Stimulated activated naive B cell treated with anti-CD40 and anti-IgM and Interleukin-4, amounts not matched to agents 10 μg/mL and 1 μg/mL and 100 μg/mL, for 72 hours (primary cell): ENCODE measurements around the gene PTPRN2.
A peak's percentile ranks its signal among the peaks of the same experiment; 100 is the strongest.

Experiments
- ATAC-seq, 2 donors: fragments of 150-1000 bp; cut with Tn5 transposase; replicated peaks; 2 replicates each; pipeline ENCODE4 v1.10.0; 2021; ENCODE audit warnings: moderate library complexity in 1 of 2
- DNase-seq: peaks from one replicate; pipeline ENCODE4 v3.0.0; 2021
- H3K27ac Mint-ChIP-seq: one replicate; pipeline ENCODE4 v1.8.0; 2022; ENCODE audit warnings: mild to moderate bottlenecking, mixed read lengths
- H3K27me3 Mint-ChIP-seq, 2 donors: one replicate each; pipeline ENCODE4 v1.8.0; 2022; ENCODE audit warnings: mixed read lengths in 2 of 2
- H3K36me3 Mint-ChIP-seq, 2 donors: one replicate each; pipeline ENCODE4 v1.8.0; 2022; ENCODE audit warnings: mixed read lengths in 2 of 2, mild to moderate bottlenecking in 1 of 2
- H3K4me1 Mint-ChIP-seq, 2 donors: one replicate each; pipeline ENCODE4 v1.8.0; 2022; ENCODE audit warnings: mixed read lengths in 2 of 2, mild to moderate bottlenecking in 1 of 2
- H3K4me3 Mint-ChIP-seq, 2 donors: one replicate each; pipeline ENCODE4 v1.8.0; 2022; ENCODE audit warnings: mild to moderate bottlenecking in 2 of 2, mixed read lengths in 2 of 2, moderate library complexity in 1 of 2
- H3K9me3 Mint-ChIP-seq, 2 donors: one replicate each; pipeline ENCODE4 v1.8.0; 2022; ENCODE audit warnings: mixed read lengths in 2 of 2, mild to moderate bottlenecking in 1 of 2

Gene PTPRN2

DNA sequence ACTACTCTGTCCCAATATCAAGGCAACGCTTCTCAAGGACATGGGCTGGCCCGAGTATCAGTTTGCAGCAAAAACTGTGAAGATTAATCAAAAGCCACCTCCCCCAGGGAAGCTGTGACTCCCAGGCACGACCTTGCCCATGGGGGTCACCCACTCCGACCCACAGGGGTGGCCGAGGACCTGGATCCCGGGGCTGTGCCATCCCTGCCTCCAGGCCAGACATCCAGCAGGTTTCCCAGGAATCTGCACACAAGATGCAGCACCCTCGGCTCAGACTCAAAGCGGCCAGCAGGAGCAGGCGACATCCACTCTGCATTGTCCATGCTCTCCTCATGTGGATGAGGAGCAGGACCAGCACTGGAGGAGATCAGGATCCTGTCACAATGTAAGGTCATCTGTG lies 39.8 kb downstream of the PTPRN2 start:
- H3K4me3 Mint-ChIP-seq = no peak overlapping the region
- peaks cover 2 to 8% of the 10 kb centered on the region in 2 donors for H3K4me1 Mint-ChIP-seq
- no peaks in the 10 kb centered on the region for H3K9me3 Mint-ChIP-seq
- no peak for DNase-seq
- H3K27ac Mint-ChIP-seq = no peak overlapping the region
- peaks cover 5 to 9% of the 10 kb centered on the region in 2 donors for H3K27me3 Mint-ChIP-seq
- H3K36me3 Mint-ChIP-seq = no peaks in the 10 kb centered on the region
- no peak for ATAC-seq

DNA sequence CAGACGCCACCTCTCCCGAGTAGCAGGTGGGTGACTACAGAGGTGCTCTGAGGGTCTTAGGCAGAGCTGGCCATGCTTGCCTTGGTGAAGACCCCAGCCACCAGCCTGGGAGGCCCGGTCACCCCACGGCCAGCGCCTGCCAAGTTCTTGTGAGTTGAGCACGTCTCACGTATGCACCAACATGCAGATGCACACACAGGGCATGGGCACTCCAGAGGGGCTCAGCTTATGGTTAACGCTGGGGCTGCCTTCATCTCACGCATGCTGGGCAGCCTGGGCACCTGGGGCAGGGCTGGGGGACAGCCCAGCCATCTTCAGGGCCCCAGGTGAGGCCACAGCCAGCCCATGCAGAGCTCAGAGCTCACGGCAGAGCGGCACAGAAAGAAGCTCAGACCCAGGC lies 41.0 kb downstream of the PTPRN2 start:
- H3K36me3 Mint-ChIP-seq = no peaks in the 10 kb centered on the region
- peaks cover 4 to 11% of the 10 kb centered on the region in 2 donors for H3K4me1 Mint-ChIP-seq
- H3K27ac Mint-ChIP-seq = no peak overlapping the region
- H3K9me3 Mint-ChIP-seq = no peaks in the 10 kb centered on the region
- ATAC-seq = no peak
- peaks cover 5 to 9% of the 10 kb centered on the region in 2 donors for H3K27me3 Mint-ChIP-seq
- no peak for DNase-seq
- H3K4me3 Mint-ChIP-seq = no peak overlapping the region

DNA sequence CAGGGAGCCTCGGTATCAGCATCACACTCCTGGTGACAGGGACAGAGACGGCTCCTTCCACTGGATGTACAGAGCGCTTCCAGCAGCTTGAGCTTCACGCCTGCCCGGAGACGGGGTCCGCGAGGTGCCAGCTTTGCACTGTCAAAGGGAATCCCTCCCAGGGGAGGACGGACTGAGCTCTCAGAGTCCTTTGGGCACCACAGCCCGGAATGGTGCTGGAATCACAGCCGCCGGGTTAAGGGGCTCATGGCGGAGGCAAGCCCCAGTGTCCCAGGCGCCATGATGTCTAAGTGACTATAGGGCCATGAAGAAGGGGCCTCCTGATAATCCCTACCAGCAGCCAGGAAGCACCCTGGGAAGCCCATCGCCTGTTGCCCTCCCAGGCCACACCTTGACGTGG lies 41.4 kb downstream of the PTPRN2 start:
- no peak overlapping the region for H3K27ac Mint-ChIP-seq
- no peaks in the 10 kb centered on the region for H3K9me3 Mint-ChIP-seq
- DNase-seq (no peak), ATAC-seq (no peak)
- no peaks in the 10 kb centered on the region for H3K36me3 Mint-ChIP-seq
- H3K27me3 Mint-ChIP-seq = peaks cover 5 to 9% of the 10 kb centered on the region in 2 donors
- peaks cover 8 to 15% of the 10 kb centered on the region in 2 donors for H3K4me1 Mint-ChIP-seq
- no peak overlapping the region for H3K4me3 Mint-ChIP-seq

- no peaks in the 10 kb centered on the region for H3K9me3 Mint-ChIP-seq
- DNase-seq (no peak), ATAC-seq (no peak)
- H3K4me1 Mint-ChIP-seq = peaks cover 7 to 17% of the 10 kb centered on the region in 2 donors
- no peak overlapping the region for H3K4me3 Mint-ChIP-seq
- H3K27me3 Mint-ChIP-seq = peaks cover 5 to 9% of the 10 kb centered on the region in 2 donors
- no peaks in the 10 kb centered on the region for H3K36me3 Mint-ChIP-seq
- H3K27ac Mint-ChIP-seq = no peak overlapping the region
These were observed 42.9 kb downstream of the PTPRN2 start for GRCh38 chr7:158544708-158545107.

GRCh38 chr7:158543840-158544239 lies 43.8 kb downstream of the PTPRN2 start:
- no peak for DNase-seq
- peaks cover 5 to 8% of the 10 kb centered on the region in 2 donors for H3K27me3 Mint-ChIP-seq
- no peak for ATAC-seq

DNA sequence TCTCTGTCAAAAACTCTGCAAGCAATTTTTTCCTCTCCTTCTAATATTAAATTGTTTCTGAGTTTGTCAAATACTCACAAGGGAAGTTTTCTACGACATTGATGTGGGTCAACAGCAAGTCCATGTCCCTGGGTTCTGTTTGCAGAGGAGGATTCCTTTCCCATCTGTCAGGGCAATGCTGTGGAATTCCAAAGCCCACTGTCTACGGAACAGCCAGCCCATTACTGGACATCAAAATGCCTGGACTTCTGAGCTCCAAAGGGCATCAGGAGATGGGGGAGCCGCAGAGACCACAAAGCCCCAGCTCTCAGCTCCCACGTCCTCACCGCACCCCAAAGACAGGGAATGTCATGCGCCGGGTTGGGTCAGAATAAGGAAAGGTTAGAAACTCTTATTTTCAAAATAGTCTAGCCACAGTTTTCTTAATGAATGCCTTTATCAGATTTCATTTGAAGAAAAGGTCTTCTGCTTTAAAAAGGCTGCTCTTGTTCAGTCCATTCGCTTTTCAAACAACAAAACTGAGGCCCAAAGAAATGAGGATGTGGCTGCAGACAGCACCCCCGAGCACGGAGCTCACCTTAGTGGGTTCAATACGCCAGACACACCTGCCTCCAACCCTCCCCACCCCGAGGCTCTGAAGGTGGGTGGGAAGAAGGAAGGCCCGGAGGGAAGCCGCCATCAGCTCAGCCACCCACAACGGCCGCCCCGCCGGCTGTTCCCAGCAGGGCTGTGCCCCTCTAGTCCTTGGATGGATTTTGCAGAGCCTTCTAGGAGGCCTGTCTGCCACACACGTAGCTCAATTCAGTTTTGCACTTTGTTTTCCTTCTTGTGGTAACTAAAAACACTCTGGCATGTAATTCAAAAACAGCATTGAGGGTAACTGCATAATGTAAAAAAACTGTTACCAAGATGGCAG lies 44.7 kb downstream of the PTPRN2 start:
- Mint-ChIP-seq H3K27me3 (no peaks in the 10 kb centered on the region), H3K4me1 (peaks cover 7 to 17% of the 10 kb centered on the region in 2 donors), H3K36me3 (no peaks in the 10 kb centered on the region), H3K4me3 (no peak overlapping the region), H3K9me3 (no peaks in the 10 kb centered on the region), H3K27ac (no peak overlapping the region)
- DNase-seq (no peak), ATAC-seq (no peak)

More at GRCh38 chr7:158543840-158544239, 43.8 kb downstream of the PTPRN2 start:
- peaks cover 7 to 17% of the 10 kb centered on the region in 2 donors for H3K4me1 Mint-ChIP-seq
- H3K27ac Mint-ChIP-seq = no peak overlapping the region
- no peaks in the 10 kb centered on the region for H3K36me3 Mint-ChIP-seq
- H3K9me3 Mint-ChIP-seq = no peaks in the 10 kb centered on the region
- no peak overlapping the region for H3K4me3 Mint-ChIP-seq

DNA sequence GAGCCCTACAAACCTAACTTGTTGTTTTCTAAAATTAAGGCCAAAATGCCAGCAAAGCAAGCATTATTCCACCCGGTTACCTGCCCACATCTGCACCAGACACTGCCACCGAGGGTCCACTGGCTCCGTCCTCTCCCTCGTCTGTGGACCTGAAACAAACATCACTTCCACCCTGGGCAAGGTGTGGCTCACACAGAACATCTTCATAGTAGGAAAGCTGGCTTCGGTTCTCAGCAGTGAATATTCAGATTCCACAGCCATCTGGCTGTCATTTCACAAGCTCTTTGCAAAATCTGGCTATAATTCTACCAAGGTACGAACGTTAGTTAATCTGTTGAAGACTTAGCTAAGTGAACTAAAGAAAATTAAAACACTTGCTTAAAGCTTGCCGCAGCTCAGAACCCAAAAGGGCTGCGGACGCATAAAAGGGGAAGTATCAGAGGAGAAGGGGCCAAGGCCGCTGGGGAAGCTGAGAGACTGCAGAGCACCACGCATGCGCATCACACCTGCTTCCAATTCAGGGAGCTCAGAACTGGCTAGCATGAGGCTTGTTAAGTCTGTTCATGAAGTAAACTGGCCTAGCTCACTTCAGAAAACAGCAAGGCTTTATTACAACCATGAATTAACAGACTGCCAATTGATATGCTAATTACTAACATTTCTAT lies 46.1 kb downstream of the PTPRN2 start:
- peak; percentile 59 for DNase-seq
- no peak overlapping the region for H3K27ac Mint-ChIP-seq

GRCh38 chr7:158539711-158540146 lies 47.9 kb downstream of the PTPRN2 start:
- Mint-ChIP-seq H3K27me3 (peaks cover 0 to under 1% of the 10 kb centered on the region in 2 donors), H3K9me3 (peaks cover 3 to 6% of the 10 kb centered on the region in 2 donors), H3K27ac (no peak overlapping the region), H3K36me3 (no peaks in the 10 kb centered on the region), H3K4me1 (peaks cover 12 to 14% of the 10 kb centered on the region in 2 donors), H3K4me3 (no peak overlapping the region)
- ATAC-seq (no peak), DNase-seq (no peak)

More for the DNA sequence above, 46.1 kb downstream of the PTPRN2 start:
- peak; percentile 93 to 94 for ATAC-seq
- Mint-ChIP-seq H3K27me3 (no peaks in the 10 kb centered on the region), H3K36me3 (no peaks in the 10 kb centered on the region), H3K9me3 (no peaks in the 10 kb centered on the region), H3K4me3 (peak overlapping the region; percentile 26 to 47), H3K4me1 (peaks cover 9 to 17% of the 10 kb centered on the region in 2 donors)

DNA sequence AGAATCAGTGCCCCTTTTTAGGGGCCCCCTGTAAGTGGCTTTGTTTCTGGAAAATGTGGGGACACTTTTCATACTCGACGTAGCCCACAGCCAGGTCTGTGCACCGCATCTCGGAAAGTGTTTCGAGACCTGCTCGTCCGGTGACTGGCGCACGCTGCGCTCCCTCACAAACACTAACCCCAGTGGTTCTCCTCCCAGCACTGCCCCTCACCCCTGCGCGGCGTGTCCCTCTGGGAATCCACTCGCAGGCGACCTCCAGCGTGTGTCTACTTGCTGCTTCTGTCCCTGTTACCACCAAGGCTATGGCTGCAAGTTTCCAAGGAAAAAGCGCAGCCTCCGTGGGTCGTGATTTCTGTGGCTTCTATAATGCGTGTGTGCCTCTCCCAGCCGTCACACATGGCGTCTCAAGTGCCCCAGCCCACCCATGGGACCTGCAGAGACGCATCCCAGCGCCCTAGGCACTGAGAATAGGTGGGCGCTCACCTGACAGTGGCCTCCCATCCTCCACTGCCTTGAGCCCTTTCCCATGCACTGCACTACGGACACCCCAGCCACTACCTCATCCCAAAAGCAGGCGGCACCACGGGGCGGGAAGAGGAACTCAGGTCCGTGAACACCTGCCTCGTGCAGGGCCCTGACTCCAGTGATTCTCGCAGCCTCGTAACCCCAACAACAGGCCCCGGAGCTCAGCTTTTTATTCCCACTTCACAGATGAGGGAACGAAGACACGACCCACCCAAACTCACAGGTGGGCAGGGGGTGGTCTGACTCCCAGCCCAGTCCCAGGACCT lies 49.3 kb downstream of the PTPRN2 start:
- Mint-ChIP-seq H3K4me3 (no peak overlapping the region), H3K36me3 (no peaks in the 10 kb centered on the region), H3K4me1 (peaks cover 12 to 13% of the 10 kb centered on the region in 2 donors), H3K9me3 (peaks cover 3 to 6% of the 10 kb centered on the region in 2 donors), H3K27me3 (peaks cover 3 to 6% of the 10 kb centered on the region in 2 donors), H3K27ac (no peak overlapping the region)
- ATAC-seq = no peak
- DNase-seq = no peak

GRCh38 chr7:158537516-158537882 lies 50.1 kb downstream of the PTPRN2 start:
- H3K4me1 Mint-ChIP-seq = peaks cover 18 to 21% of the 10 kb centered on the region in 2 donors
- DNase-seq (no peak), ATAC-seq (no peak)
- H3K4me3 Mint-ChIP-seq = no peak overlapping the region
- H3K9me3 Mint-ChIP-seq = peaks cover 3 to 6% of the 10 kb centered on the region in 2 donors
- H3K36me3 Mint-ChIP-seq = no peaks in the 10 kb centered on the region
- peaks cover 3 to 12% of the 10 kb centered on the region in 2 donors for H3K27me3 Mint-ChIP-seq
- no peak overlapping the region for H3K27ac Mint-ChIP-seq

DNA sequence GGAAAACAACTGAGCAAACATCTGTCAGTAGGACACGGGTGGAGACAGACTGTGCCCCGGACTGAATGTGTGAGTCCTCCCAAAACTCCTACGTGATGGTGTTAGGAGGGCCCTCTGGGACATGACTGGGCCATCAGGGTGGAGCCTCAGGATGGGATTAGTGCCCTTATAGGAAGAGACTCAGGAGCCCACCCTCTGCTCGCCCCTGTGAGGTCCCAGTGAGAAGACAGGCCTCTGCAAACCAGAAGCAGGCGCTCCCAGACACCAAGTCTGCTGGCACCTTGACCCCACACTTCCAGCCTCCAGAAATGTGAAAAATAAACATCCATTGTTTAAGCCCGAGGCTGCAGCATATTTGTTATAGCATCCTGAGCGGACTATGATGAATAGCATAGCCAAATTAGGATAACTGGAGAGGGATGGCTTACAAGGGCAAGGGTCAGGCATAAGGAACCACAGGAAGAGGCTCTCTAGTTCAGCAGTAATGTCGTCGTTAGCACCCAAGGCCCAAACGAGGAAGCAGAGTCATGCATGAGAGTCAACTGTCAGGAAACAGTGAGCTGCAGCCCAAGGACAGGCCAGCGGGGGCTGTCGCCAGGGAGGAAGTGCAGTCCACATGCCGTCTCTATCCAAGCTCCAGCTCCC lies 50.6 kb downstream of the PTPRN2 start:
- ATAC-seq (no peak), DNase-seq (no peak)
- H3K4me3 Mint-ChIP-seq = no peak overlapping the region
- H3K4me1 Mint-ChIP-seq = peaks cover 18 to 22% of the 10 kb centered on the region in 2 donors
- H3K27me3 Mint-ChIP-seq = peaks cover 3 to 12% of the 10 kb centered on the region in 2 donors
- H3K36me3 Mint-ChIP-seq = no peaks in the 10 kb centered on the region
- no peak overlapping the region for H3K27ac Mint-ChIP-seq
- H3K9me3 Mint-ChIP-seq = peaks cover 3 to 6% of the 10 kb centered on the region in 2 donors

DNA sequence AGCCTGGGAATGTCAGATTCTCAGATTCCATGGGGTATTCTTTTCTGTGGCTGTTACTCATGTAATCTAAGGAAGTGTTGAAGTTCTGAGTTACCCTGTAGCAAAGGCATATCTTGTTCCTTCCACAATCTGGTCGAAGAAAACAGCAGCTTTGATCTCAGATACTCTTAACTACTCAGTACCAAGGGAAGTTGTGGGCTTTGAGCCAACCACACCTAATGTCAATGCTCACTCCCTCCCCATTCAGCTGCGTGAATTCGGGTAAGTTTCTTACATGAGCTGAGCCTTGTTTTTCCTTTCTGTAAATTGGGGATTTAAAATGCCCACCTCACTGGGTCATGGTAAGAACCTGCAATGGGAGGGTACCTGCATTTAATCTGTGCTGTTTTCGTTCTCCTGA lies 52.5 kb downstream of the PTPRN2 start:
- Mint-ChIP-seq H3K4me1 (peaks cover 11 to 13% of the 10 kb centered on the region in 2 donors), H3K9me3 (peaks cover 3 to 6% of the 10 kb centered on the region in 2 donors), H3K27ac (no peak overlapping the region), H3K27me3 (peaks cover 3 to 12% of the 10 kb centered on the region in 2 donors), H3K36me3 (no peaks in the 10 kb centered on the region), H3K4me3 (no peak overlapping the region)
- ATAC-seq (no peak), DNase-seq (no peak)

DNA sequence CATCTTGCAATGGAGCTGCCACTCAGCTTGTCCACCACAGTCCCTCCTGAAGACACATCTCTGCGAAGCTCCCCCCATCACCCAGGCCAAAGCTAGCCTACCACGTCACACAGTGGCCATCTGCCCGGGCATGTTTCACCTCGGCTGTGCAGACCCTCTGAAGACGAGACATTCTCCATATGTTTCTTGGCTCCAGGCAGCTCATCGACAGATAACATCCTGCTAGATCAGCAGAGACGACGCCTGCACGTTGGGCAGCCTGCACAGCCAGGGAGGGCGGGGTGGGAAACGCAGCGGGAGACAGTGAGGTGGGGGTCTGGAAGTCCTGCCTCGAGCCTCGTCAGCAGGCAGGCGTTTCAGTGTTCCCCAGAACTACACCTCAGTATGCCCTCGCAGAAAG lies 53.0 kb downstream of the PTPRN2 start:
- no peak overlapping the region for H3K4me3 Mint-ChIP-seq
- peaks cover 3 to 6% of the 10 kb centered on the region in 2 donors for H3K9me3 Mint-ChIP-seq

More for the DNA sequence above, 53.0 kb downstream of the PTPRN2 start:
- no peak overlapping the region for H3K27ac Mint-ChIP-seq
- H3K36me3 Mint-ChIP-seq = no peaks in the 10 kb centered on the region
- DNase-seq = no peak
- H3K27me3 Mint-ChIP-seq = peaks cover 6 to 12% of the 10 kb centered on the region in 2 donors
- ATAC-seq = no peak
- peaks cover 11 to 13% of the 10 kb centered on the region in 2 donors for H3K4me1 Mint-ChIP-seq
